HTERT RPE-1 (cell line): Measurements from ENCODE around the gene TUBA1B.
"Not testable (repeated sequence)": the region's sequence is repeated elsewhere in the genome, so short reads cannot be mapped to it uniquely, and the experiment has no call there.

ENCODE experiments used
- in situ Hi-C: fragments of 300-500 bp; cut with MboI; formaldehyde crosslinking; loops from 4 replicates; pipeline ENCODE4 v1.14.3; 2020; ENCODE audit warnings: low sequenced_read_pairs

Gene TUBA1B

DNA sequence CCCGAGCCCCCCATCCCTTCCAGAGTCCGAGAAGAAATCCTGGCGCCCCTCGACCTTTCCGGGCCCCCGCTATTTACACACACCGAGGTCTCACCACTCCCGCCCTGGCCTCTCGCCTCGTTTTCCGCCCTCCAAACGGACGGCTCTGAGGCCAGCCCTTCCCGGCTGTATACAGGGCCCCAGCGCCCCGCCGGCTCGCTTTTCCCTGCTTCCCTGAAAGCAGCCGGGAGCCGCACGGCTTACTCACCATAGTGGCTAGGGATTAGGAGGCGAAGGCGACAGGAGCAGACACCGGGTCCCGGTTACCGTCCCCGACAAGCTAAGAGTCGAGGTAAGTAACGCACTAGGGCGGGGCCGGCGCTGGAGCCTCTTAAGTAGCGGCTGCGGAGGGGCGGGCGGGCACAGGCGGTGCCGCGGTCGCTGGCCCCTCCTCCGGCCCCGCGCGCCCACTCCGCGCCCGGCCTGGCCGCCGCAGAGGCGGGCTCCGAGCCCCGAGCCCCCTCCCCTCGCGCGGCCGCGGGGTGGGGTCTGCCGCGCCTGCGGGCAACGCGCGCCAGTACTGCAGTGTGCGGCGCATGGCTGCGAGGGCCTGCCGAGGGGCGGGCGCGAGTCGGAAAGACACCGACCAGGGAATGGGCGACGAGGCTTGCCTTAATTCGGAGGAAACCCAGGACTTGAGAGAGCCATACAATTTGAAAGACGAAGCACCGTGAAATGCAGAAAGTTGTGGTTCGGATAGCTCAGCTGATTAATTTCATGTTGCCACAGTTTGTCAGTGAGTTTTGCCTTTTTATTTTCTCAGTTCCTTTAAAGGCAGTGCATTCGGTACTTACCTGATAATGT lies at the start of gene TUBA1B:
Gene TUBA1B, minus strand, starts transcription at position 345 of the 843 bp plus-strand sequence. Its CDS starts 95 bp downstream, at position 250.
- in situ Hi-C loops: no loop called here

- in situ Hi-C loops: no loop called here
Measured at GRCh38 chr12:49174218-49174617, 43.0 kb upstream of the TUBA1B start.

GRCh38 chr12:49170924-49171323 lies 39.7 kb upstream of the TUBA1B start:
- in situ Hi-C loops: no loop called here

DNA sequence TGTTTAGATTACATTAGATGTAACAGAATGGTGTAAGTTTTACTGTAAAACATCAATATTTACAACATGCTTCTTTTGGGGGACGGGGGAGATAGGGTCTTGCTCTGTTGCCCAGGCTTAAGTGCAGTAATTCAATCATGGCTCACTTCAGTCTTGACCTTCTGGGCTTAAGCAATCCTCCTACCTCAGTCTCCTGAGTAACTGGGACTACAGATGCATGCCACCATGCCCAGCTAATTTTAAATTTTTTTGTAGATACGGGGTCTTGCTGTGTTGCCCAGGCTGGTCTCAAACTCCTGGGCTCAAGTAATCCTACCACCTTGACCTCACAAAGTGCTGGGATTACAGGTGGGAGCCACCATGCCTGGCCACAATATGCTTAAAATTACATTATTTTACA lies 33.9 kb upstream of the TUBA1B start:
- in situ Hi-C loops: no loop called here

GRCh38 chr12:49161901-49162300 lies 30.7 kb upstream of the TUBA1B start:
- in situ Hi-C loops: not testable (repeated sequence)

- in situ Hi-C loops: no loop called here
Measured at GRCh38 chr12:49161092-49161795, 30.0 kb upstream of the TUBA1B start.

DNA sequence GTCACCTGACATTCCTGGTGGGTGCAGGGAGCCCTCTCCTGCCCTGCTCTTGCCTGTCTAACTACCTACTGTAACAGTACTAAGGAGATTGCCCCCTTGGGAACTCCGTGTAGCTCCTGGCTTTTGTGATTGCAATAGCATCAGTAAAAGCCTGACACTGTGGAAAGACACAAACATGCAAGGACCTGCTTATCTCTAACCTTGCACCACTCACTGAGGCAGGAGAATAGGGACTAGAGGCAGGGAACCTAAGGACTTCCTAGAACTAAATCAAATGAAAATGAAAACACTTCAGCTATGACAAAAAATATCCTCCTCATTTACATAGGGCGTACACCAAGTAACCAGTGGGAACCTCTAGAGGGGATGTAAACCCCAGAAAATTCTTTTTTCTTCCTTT lies 29.2 kb upstream of the TUBA1B start:
- in situ Hi-C loops: no loop called here

- in situ Hi-C loops: no loop called here
Measured at GRCh38 chr12:49154221-49154620, 23.0 kb upstream of the TUBA1B start.

- in situ Hi-C loops: no loop called here
Measured at GRCh38 chr12:49147384-49147783, 16.2 kb upstream of the TUBA1B start.

- in situ Hi-C loops: no loop called here
Measured at GRCh38 chr12:49146406-49146805, 15.2 kb upstream of the TUBA1B start.

- in situ Hi-C loops: no loop called here
Measured at GRCh38 chr12:49144384-49144783, 13.2 kb upstream of the TUBA1B start.

DNA sequence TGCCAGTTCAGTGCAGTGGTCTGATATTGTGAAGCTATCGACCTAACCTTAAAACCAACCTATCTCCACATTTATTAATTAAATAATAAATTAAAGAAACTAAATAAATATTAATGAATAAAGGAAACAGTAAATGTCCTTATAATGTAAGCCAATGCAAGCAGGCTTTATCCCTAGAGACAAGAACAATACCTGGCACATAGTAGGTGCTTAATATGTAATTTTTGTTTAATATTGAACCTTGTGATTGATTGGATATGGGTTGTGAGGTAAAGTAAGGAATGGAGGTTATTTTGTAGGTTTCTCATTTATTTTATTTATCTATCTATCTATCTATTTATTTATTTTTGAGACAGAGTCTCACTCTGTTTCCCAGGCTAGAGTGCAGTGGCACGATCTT lies 7.8 kb upstream of the TUBA1B start:
- in situ Hi-C loops: no loop called here

- in situ Hi-C loops: no loop called here
Measured at GRCh38 chr12:49138587-49138986, 7.4 kb upstream of the TUBA1B start.

- in situ Hi-C loops: no loop called here
Measured at GRCh38 chr12:49137476-49137875, 6.3 kb upstream of the TUBA1B start.

GRCh38 chr12:49136997-49137396 lies 5.8 kb upstream of the TUBA1B start:
- in situ Hi-C loops: not testable (repeated sequence)

DNA sequence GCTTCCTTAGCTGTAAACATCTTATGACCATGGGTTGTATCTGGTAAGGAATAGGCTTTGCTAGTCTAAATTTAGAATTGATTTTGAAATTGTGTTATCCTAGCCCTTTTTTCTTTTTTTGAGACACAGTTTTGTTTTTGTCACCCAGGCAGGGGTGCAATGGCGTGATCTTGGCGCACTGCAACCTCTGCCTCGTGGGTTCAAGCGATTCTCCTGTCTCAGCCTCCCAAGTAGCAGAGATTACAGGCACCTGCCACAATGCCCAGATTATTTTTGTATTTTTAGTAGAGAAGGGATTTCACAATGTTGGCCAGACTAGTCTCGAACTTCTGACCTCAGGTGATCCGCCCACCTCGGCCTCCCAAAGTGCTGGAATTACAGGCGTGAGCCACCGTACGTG lies 2.4 kb upstream of the TUBA1B start:
- in situ Hi-C loops: no loop called here

DNA sequence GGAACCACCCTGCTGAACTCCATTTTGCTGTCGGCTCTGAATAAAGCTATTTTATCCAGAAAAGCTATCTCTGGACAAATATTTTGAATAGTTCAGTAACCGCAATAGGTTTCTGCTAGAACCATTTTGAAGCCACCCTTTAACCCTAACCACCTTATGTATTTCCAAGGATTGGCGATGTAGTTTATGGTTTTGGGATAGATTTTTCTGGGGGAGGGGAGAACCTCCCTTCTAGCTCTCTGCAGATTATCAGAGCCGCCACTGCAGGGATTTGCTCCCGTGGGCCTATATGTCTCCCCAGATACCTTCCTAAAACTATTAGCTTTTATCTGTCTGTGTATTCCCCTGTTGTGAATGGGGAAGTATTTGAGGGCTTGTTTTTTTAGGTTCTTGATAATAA lies 1.8 kb upstream of the TUBA1B start:
- in situ Hi-C loops: no loop called here

- in situ Hi-C loops: no loop called here
Measured at GRCh38 chr12:49131894-49132461, 783 bp upstream of the TUBA1B start.

DNA sequence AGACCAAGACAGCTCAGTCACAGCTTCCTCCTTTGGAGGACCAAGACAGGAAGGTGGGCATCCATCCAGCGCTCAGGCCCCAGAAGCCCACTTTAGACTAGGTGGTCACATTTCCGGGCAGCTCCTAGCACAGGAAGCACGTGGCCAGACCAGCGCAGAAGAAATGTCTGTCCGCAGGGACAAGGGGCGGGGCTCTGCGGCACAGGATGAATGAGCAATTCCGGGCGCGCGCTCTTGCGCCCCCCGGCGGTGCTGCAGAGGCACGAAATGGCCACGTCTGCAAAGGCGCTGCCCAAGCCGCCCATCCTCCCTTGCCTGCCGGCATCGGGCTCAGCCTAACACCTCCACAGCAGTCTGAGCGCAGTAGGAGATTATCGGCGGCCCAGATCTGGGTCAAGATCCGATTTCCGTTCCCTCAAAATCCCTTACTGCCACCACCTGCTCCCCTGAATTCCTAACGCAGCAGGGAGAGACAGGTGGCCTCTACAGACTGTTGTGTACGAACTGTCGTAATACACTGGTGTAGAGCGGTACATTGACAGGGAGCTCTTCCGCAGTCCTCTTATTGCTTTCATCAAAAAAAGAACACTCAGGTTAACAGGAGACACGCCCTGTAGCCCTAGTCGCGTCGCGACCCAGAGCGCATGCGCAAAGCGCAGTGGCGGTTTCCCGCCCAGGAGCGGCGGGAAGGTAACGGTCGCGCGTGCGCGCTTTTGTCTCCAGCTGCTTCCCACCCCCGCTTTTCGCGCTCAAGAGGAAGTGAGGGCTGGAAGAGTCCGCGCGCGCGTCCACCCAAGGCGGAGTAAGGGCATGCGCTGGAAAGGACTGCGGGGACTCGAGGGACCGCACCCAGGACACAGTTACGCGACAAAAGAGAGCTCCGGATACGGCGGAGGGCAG lies 794 bp downstream of the TUBA1B start:
- in situ Hi-C loops: no loop called here

- in situ Hi-C loops: no loop called here
Measured at GRCh38 chr12:49129332-49130150, 1.7 kb downstream of the TUBA1B start.
